Measurements from ENCODE around the gene ATP6V0A4.

DNA sequence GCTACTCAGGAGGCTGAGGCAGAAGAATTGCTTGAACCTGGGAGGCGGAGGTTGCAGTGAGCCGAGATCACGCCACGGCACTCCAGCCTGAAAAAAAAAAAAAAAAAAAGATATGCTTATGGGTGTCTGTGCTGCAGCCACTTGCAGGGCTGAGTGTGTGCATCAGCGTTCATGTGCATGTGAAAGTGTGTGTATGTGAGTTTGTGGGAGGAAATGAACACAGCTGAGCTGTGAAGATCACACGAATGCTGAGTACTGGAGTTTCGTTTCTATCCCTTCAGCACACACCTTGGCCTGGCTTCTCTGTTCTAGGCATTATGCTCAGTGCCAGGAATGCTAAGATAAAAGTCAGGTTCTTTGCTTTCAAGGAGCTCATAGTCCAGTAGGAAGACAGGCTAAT, 84.8 kb downstream of the ATP6V0A4 start:
- TF ChIP-seq POLR2A (IDR thresholded peaks at IDR 0.05): no peak
- TF ChIP-seq, protein P1, sequence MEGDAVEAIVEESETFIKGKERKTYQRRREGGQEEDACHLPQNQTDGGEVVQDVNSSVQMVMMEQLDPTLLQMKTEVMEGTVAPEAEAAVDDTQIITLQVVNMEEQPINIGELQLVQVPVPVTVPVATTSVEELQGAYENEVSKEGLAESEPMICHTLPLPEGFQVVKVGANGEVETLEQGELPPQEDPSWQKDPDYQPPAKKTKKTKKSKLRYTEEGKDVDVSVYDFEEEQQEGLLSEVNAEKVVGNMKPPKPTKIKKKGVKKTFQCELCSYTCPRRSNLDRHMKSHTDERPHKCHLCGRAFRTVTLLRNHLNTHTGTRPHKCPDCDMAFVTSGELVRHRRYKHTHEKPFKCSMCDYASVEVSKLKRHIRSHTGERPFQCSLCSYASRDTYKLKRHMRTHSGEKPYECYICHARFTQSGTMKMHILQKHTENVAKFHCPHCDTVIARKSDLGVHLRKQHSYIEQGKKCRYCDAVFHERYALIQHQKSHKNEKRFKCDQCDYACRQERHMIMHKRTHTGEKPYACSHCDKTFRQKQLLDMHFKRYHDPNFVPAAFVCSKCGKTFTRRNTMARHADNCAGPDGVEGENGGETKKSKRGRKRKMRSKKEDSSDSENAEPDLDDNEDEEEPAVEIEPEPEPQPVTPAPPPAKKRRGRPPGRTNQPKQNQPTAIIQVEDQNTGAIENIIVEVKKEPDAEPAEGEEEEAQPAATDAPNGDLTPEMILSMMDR (IDR thresholded peaks at IDR 0.05): no peak
- TF ChIP-seq EP300 (IDR thresholded peaks at IDR 0.05): no peak

All from tibial nerve (tissue), 4 donors.